SU-DHL-6 (cell line): ENCODE data around the gene STS.

Source experiments
- H2AFZ ChIP-seq: fragments of 200-600 bp; sonication (generic); 2 replicates; pipeline ENCODE4 v1.6.1; 2014; ENCODE audit warnings: low read depth, mild to moderate bottlenecking, moderate library complexity, mixed read lengths, antibody characterized with exemption, low read length; ENCODE audit not compliant: severe bottlenecking
- H3F3A ChIP-seq: fragments of 200-600 bp; shearing (Covaris generic); 2 replicates; pipeline ENCODE4 v1.6.0; 2016; ENCODE audit warnings: antibody characterized with exemption, mild to moderate bottlenecking; ENCODE audit not compliant: insufficient read depth
- H3K27ac ChIP-seq: fragments of 200-600 bp; sonication (generic); 2 replicates; pipeline ENCODE4 v1.5.1; 2016; ENCODE audit warnings: low read depth, mild to moderate bottlenecking, low read length, moderate library complexity, mixed read lengths
- H3K27me3 ChIP-seq: fragments of 200-600 bp; sonication (generic), shearing (Covaris generic); 2 replicates; pipeline ENCODE4 v1.6.0; 2014; ENCODE audit warnings: mild to moderate bottlenecking, low read length
- H3K36me3 ChIP-seq: fragments of 200-600 bp; sonication (generic); 2 replicates; pipeline ENCODE4 v1.6.1; 2014; ENCODE audit warnings: mild to moderate bottlenecking, low read length, mixed read lengths
- H3K4me2 ChIP-seq: fragments of 300-600, 200-600 bp; shearing (Covaris generic), sonication (generic); 2 replicates; pipeline ENCODE4 v1.6.0; 2014; ENCODE audit warnings: low read length, low read depth, mild to moderate bottlenecking; ENCODE audit not compliant: poor library complexity, severe bottlenecking
- H3K4me3 ChIP-seq: fragments of 200-600 bp; sonication (generic); 2 replicates; pipeline ENCODE4 v1.5.1; 2014; ENCODE audit warnings: antibody characterized with exemption, low read length, mild to moderate bottlenecking, mixed read lengths; ENCODE audit not compliant: insufficient read depth, poor library complexity, severe bottlenecking
- H3K79me2 ChIP-seq: fragments of 200-600 bp; sonication (generic); 2 replicates; pipeline ENCODE4 v1.6.1; 2014; ENCODE audit warnings: mild to moderate bottlenecking, low read length, moderate library complexity; ENCODE audit not compliant: insufficient read depth
- H3K9ac ChIP-seq: fragments of 200-600 bp; sonication (generic); 2 replicates; pipeline ENCODE4 v1.7.0; 2014; ENCODE audit warnings: mild to moderate bottlenecking, low read length
- H3K9me2 ChIP-seq: fragments of 200-600 bp; sonication (generic); replicated peaks from 2 replicates; pipeline ENCODE4 v1.6.1; 2014; ENCODE audit warnings: low read length; ENCODE audit not compliant: insufficient read depth
- H3K9me3 ChIP-seq: fragments of 200-600 bp; sonication (generic); 2 replicates; pipeline ENCODE4 v1.6.1; 2014; ENCODE audit warnings: low read length, mixed read lengths; ENCODE audit not compliant: insufficient read depth
- H4K20me1 ChIP-seq: fragments of 200-600 bp; sonication (generic); 2 replicates; pipeline ENCODE4 v1.6.1; 2014; ENCODE audit warnings: low read depth, mild to moderate bottlenecking, antibody characterized with exemption, low read length, moderate library complexity, mixed read lengths
- CTCF ChIP-seq: fragments of 200-600 bp; sonication (generic); IDR thresholded peaks from one replicate; pipeline ENCODE4 v1.5.1; 2017; ENCODE audit warnings: antibody characterized with exemption, mild to moderate bottlenecking, low read length, moderate library complexity; ENCODE audit not compliant: insufficient read depth, poor library complexity, severe bottlenecking
- EZH2phosphoT487 ChIP-seq: fragments of 200-600 bp; sonication (generic), shearing (Covaris generic); conservative IDR thresholded peaks from 2 replicates; pipeline ENCODE4 v1.6.1; 2018; ENCODE audit warnings: mild to moderate bottlenecking, antibody characterized with exemption, low read length, moderate library complexity, mixed read lengths

The STS gene

GRCh38 chrX:7143076-7143475, 4.4 kb upstream of the STS start:
- Histone ChIP-seq H3K9me3 (no peaks in the 10 kb centered on the region), H3K27ac (peak overlapping the region; percentile 89; the same call in 1 of the 2 replicates), H3F3A (peaks cover 9% of the 10 kb centered on the region; the same call in 1 of the 2 replicates), H2AFZ (no peak overlapping the region), H3K4me2 (peak overlapping the region; percentile 94), H3K36me3 (no peaks in the 10 kb centered on the region), H3K79me2 (peaks cover 95% of the 10 kb centered on the region), H3K4me3 (no peak overlapping the region), H3K9me2 (no peaks in the 10 kb centered on the region), H4K20me1 (no peaks in the 10 kb centered on the region), H3K9ac (no peak overlapping the region; the same call in 1 of the 2 replicates), H3K27me3 (no peaks in the 10 kb centered on the region)
- no peak for TF ChIP-seq EZH2phosphoT487
- TF ChIP-seq CTCF: no peak

- Histone ChIP-seq H3K9ac (peak overlapping the region; percentile 96; the same call in 1 of the 2 replicates), H3K27me3 (no peaks in the 10 kb centered on the region), H3K9me2 (no peaks in the 10 kb centered on the region), H3K36me3 (no peaks in the 10 kb centered on the region), H3K9me3 (no peaks in the 10 kb centered on the region), H3K4me2 (peak overlapping the region; percentile 94), H3K79me2 (peaks cover 94% of the 10 kb centered on the region), H3K4me3 (no peak overlapping the region), H3K27ac (peak overlapping the region; percentile 89), H3F3A (peaks cover 9% of the 10 kb centered on the region; the same call in 1 of the 2 replicates), H4K20me1 (no peaks in the 10 kb centered on the region), H2AFZ (no peak overlapping the region)
- TF ChIP-seq CTCF (no peak), EZH2phosphoT487 (no peak)
Measured at GRCh38 chrX:7143941-7144525, 3.5 kb upstream of the STS start.

DNA sequence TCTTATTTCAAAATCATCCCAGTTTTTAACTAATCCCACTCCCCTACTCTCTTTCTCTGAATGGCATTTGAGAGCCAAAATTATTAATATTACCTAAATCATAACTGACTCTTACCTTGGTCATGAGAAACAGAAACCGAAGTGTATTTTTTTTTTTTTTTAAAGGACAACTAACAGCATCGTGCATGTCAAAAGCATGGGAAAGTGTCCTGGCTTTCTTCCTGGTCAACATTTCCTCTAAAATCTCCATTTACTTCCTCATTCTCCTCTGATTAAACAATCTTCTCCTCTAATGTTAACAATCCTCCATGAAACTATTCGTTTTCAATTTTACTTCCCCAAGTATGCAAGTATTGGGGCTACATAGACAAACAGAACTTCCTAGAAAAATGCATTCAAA, 2.1 kb upstream of the STS start:
- TF ChIP-seq CTCF: no peak
- no peak for TF ChIP-seq EZH2phosphoT487
- H3K9me3 ChIP-seq: no peaks in the 10 kb centered on the region
- H4K20me1 ChIP-seq: no peaks in the 10 kb centered on the region
- H3K79me2 ChIP-seq: peaks cover 94% of the 10 kb centered on the region
- no peak overlapping the region for H2AFZ ChIP-seq
- peak overlapping the region; percentile 89 for H3K27ac ChIP-seq
- no peaks in the 10 kb centered on the region for H3K9me2 ChIP-seq
- no peaks in the 10 kb centered on the region for H3K27me3 ChIP-seq
- H3K36me3 ChIP-seq: no peaks in the 10 kb centered on the region
- peak overlapping the region; percentile 94 for H3K4me2 ChIP-seq
- H3K9ac ChIP-seq: peak overlapping the region; percentile 96
- peak overlapping the region; percentile 95 for H3K4me3 ChIP-seq
- peaks cover 9% of the 10 kb centered on the region; the same call in 1 of the 2 replicates for H3F3A ChIP-seq
